NCI-H524 treated with DMSO at 0.1 percent for 48 hours (cell line): Measurements from ENCODE around the gene FTO.

Experiments used
- DNase-seq: peaks from one replicate; lab custom pipeline; 2025; lab: John Stamatoyannopoulos, UW

The FTO gene

GRCh38 chr16:53782148-53782547 is 78.2 kb downstream of the FTO start:
- DNase-seq, result no peak

GRCh38 chr16:53784291-53784690 is 80.3 kb downstream of the FTO start:
- no peak for DNase-seq

GRCh38 chr16:53785044-53785443 is 81.1 kb downstream of the FTO start:
- DNase-seq, result no peak

DNA sequence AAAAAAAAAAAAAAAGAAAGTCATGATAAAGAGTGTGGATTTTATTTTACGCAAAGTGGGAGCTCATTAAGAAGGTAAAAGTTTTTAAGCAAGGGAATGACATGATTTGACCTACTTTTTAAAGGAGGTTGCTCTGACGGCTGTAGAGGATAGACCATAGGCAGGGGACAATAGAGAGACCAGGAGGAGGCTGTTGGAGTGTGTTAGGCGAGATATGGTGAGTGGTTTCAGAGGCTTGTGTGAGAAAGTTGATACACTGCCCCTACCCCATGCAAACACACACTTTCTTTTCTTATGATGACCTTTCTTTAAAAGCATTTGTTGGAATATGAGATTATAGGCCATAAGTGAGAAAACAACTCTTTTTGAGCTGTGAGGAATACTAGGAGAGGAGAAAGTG is 82.0 kb downstream of the FTO start:
- no peak for DNase-seq

GRCh38 chr16:53787423-53787822 is 83.5 kb downstream of the FTO start:
- no peak for DNase-seq

DNA sequence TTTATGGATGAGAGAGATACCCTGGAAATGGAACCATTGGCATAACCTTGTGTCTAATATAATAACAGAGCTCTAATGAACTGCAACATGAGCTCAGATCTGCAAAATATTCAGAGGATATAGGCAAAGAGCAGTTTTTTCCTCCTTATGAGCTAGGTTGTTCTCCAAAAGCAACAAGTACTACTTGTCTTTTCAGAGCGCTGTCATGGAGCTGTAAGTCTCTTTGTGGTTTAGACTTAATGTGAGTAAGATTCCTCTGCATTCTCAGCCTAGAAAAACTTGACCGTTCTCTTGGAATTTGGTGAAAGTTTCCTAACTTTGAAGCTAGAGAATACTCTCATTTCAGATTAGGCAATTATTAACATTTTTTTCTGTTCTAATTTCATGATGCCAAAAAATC is 85.2 kb downstream of the FTO start:
- DNase-seq, result no peak

DNA sequence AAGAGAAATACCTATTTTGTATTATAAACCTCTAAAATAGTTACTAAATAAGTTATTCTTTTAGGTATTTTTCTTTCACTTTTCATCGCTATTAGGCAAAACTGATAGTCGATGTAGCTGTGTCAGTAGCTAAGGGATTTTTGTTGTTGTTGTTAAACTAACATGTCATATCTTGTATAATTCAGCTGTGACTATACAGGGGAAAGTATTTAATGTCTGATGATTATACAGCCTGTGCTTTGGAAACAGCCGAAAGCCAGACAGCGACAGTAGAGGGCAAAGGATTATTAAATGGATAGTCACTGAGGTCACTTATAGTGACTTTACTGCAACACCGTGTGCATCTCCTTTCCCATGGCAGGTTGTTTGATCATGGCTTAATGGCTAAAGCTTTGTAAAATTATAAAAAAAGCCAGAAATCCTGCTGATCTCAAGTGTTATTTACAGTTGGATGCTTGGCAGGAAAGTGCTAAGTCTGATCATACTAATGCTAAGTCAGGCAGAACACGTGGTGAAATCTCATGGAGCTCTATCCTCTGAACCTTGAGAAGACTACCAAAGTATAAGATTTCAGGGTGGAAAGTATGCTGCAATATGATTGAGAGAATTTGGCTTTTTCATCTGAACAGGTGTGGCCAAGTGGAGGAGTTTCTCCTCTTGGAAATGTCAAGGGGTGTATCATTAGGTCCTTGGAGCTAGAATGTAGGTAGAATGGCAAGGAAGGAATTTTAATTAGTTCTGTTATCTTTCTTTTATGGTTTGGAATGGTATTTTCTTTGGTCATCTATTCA is 88.4 kb downstream of the FTO start:
- no peak for DNase-seq

DNA sequence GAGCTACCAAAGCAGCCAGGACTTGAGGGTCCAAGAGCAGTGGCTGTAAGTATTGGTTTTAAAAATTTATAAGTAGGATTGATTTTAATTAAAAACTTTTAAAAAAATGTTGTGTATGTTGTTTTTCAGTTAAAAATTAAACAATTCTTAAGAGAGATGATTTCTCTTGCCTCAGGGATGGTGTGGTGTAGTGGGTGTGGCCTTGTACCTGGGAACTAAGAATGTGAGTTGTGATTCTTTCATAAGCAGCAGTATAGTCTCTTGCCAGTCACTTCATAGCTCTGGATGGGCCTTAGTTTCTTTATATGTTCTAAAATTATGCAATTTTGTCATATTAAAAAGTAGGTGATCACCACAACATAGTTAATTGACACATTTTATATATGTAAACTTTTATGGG is 99.5 kb downstream of the FTO start:
- no peak for DNase-seq

GRCh38 chr16:53803998-53804397 is 100.0 kb downstream of the FTO start:
- no peak for DNase-seq

- no peak for DNase-seq
These were observed 100.5 kb downstream of the FTO start for GRCh38 chr16:53804467-53804866.

GRCh38 chr16:53805113-53805512 is 101.2 kb downstream of the FTO start:
- peak; percentile 64 for DNase-seq

DNA sequence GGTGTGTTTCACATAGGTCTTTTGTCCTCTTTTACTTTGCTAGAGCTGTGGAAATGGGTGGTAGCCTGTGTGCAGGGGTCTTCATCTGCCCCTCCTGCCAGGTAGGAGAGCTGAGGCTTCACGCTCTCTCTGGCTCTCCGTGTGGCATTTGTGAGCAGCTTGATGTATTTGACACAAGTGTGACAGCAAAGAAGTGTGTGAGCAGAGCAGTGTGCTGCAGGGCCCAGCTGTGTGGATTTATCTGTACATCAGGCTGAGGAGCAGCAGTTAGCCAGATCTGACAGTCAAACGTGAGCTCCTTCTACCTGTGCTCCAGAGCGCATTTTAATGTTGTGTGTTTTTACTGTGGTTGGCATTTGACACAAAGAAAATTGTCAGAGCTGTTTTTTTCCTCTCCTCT is 101.8 kb downstream of the FTO start:
- no peak for DNase-seq

DNA sequence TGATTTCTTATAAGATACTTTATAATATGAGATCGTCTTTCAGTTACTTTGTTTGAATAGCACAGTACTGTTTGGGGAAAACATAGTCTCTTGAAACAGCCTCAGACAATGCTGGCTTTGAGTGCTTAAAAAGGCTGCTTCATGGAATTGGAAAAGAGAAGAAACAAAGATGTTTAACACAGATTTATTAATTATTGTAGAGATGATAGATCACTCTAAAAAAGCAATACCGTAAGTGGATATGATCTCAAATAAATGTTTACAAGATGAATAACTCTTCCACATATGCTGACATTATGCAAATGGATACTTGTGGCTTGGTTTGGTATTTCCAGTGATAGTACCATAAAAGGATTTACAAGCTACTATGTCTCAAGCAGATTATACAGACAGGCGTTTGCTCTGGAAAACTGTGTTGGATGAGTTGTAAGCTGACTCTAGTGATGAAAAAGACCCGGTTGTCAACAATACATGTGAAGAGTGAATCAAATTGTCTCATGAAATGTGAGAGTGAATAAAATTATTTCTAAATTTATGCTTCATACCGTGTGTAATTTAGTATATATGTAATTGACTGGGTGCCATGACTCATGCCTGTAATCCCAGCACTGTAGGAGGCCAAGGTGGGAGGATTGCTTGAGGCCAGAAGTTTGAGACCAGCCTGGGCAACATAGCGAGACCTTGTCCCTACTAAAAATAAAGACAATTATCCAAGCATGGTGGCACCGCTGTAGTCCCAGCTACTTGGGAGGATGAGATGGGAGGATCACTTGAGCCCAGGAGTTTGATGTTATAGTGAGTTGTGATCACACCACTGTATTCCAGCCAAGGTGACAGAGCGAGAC is 105.4 kb downstream of the FTO start:
- no peak for DNase-seq

DNA sequence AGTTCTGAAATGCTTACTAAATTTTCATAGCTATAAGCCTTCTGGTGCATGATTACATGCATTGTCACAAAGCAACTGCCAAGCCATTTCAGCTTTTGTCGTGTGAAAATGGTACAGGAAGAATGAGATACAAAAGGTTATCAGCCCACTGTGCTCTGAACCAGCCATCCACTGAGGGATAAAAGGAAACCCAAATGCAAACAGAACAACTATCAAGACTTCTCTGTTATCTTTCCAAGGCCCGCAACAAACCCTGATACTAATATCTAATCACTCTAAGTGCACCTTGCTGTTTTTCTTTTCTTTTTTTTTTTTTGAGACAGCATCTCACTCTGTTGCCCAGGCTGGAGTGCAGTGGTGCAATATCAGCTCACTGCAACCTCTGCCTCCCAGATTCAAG is 109.0 kb downstream of the FTO start:
- DNase-seq, result no peak

GRCh38 chr16:53814801-53815200 is 110.8 kb downstream of the FTO start:
- no peak for DNase-seq

- no peak for DNase-seq
These were observed 112.4 kb downstream of the FTO start for GRCh38 chr16:53816211-53816836.

- DNase-seq, result no peak
These were observed 113.3 kb downstream of the FTO start for GRCh38 chr16:53817117-53817755.

DNA sequence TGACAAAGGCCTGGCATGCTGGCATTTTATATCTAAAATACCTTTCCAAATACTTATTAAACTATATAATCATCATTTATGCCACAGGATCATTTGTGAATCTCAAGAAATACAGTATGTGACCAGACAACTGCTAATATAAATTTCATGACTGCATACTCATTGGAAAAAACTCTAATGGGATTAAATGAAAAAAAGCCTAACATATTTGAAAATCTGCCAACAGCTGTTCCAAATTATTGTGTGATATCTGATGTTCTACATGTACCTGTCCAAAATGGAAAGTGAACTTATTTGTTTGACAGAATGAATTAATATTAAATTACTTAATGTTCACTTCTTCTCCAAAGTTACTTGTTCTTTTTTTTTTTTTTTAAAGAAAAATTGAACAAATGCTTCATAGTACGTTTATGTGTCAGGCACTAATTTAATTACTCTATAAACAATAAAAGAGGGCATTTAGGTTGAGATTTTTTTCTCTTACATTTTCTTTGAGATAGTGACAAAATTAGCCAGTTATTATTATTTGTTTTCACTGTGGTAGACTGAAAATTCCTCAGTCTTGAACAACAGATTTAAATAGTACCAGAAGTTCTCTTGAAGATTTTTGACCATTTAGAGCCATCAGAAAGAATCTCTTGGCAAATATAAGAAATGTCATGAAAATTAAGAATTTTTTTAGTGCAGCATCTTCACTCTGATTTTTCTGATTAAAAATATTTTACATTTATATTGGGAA is 114.0 kb downstream of the FTO start:
- DNase-seq, result no peak

GRCh38 chr16:53821487-53821886 is 117.5 kb downstream of the FTO start:
- DNase-seq, result no peak

- no peak for DNase-seq
These were observed 118.1 kb downstream of the FTO start for GRCh38 chr16:53821957-53822625.

DNA sequence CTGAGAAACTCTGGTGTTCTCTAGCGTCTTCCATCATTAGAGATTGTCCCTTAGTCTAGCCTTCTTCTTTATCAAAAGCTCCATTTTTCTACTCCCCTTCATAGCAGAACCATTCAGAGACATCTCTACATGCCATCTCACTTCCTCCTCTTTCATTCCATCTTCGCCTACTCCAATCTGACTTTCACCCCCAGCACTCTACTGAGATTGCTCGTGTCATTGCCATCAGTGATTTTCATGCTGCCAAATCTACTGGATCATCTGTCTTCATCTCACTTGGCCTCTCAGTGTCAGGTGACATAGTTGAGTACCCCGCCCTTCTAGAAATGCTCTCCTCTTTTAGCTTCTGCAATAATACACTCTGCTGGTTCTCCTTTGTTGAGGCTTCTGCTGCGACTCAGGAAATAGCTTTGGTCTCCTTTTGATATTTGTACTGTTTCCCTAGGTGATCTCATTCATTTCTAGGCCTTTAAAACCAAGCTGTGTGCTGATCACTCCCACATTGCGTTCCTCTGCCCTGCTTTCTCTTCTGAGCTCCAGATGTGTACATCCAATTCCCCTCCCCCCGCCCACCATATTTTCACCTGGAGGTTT is 119.1 kb downstream of the FTO start:
- no peak for DNase-seq
